HL-60 (cell line): ENCODE results near the gene ZNF497.

Experiments used
- DNase-seq, 2 experiments: peaks; one replicate each; pipeline ENCODE4 v3.0.0-alpha.2; 2010 to 2020; ENCODE audit warnings: low read depth in 1 of 2, low spot score in 1 of 2
- H3K27ac ChIP-seq: fragments of 250-450 bp; sonication (Bioruptor Pico); replicated peaks from 2 replicates; pipeline ENCODE4 v1.5.1; 2020; ENCODE audit warnings: mild to moderate bottlenecking, moderate library complexity
- H3K27me3 ChIP-seq: fragments of 250-450 bp; sonication (Bioruptor Pico); 2 replicates; pipeline ENCODE4 v1.5.1; 2021; ENCODE audit warnings: mild to moderate bottlenecking, moderate library complexity; ENCODE audit not compliant: insufficient read depth, poor library complexity, severe bottlenecking
- H3K4me3 ChIP-seq: replicated peaks from 2 replicates; pipeline ENCODE4 v1.5.1; 2011; ENCODE audit warnings: mild to moderate bottlenecking, control low read depth, low read length; ENCODE audit not compliant: insufficient read depth
- CTCF ChIP-seq: IDR thresholded peaks from one replicate; pipeline ENCODE4 v1.5.1; 2011; ENCODE audit warnings: low read length, control low read depth, inconsistent platforms; ENCODE audit not compliant: insufficient read depth
- GABPA ChIP-seq: IDR thresholded peaks from 2 replicates; pipeline ENCODE4 v1.6.1; 2012; ENCODE audit warnings: low read depth
- POLR2AphosphoS5 ChIP-seq: IDR thresholded peaks from 2 replicates; pipeline ENCODE4 v1.6.1; 2012; ENCODE audit warnings: low read depth
- REST ChIP-seq: IDR thresholded peaks from 2 replicates; pipeline ENCODE4 v1.6.1; 2012; ENCODE audit warnings: low read depth; ENCODE audit not compliant: insufficient replicate concordance
- SPI1 ChIP-seq: IDR thresholded peaks from 2 replicates; pipeline ENCODE4 v1.6.1; 2012; ENCODE audit warnings: low read depth, mild to moderate bottlenecking, borderline replicate concordance

Gene ZNF497

GRCh38 chr19:58318297-58318696 lies 44.3 kb downstream of the ZNF497 start:
- Histone ChIP-seq H3K4me3 (no peak overlapping the region), H3K27me3 (no peaks in the 10 kb centered on the region), H3K27ac (no peak overlapping the region)
- no peak for DNase-seq
- TF ChIP-seq POLR2AphosphoS5 (no peak), CTCF (no peak), SPI1 (no peak), GABPA (no peak), REST (no peak)

- Histone ChIP-seq H3K4me3 (no peak overlapping the region), H3K27me3 (no peaks in the 10 kb centered on the region), H3K27ac (no peak overlapping the region)
- no peak for DNase-seq
- peak; percentile 97 for TF ChIP-seq REST
- TF ChIP-seq CTCF, result no peak
Observed at GRCh38 chr19:58317476-58318072, 45.0 kb downstream of the ZNF497 start.

- no peak for TF ChIP-seq CTCF
- TF ChIP-seq REST, result no peak
- TF ChIP-seq SPI1, result no peak
- Histone ChIP-seq H3K27me3 (no peaks in the 10 kb centered on the region), H3K4me3 (no peak overlapping the region), H3K27ac (no peak overlapping the region)
- no peak for DNase-seq
Observed at GRCh38 chr19:58315580-58315979, 47.0 kb downstream of the ZNF497 start.
